Peyer's patch (tissue), 4 donors: ENCODE data around the gene WDR89. TPM values are rescaled to one million over a fixed set of nuclear protein-coding genes. Genes with fewer than 3 reads are reported as not detected.

Source experiments
- DNase-seq, 3 donors: peaks; one replicate each; pipeline ENCODE4 v3.0.0-alpha.2; 2017 to 2019
- H3K27ac ChIP-seq, 4 donors: fragments of 200-600 bp; sonication (generic); one replicate each; pipeline ENCODE4 v1.5.1; 2016 to 2019
- H3K27me3 ChIP-seq, 2 donors: fragments of 200-600 bp; sonication (generic); one replicate each; pipeline ENCODE4 v1.5.1; 2019
- H3K36me3 ChIP-seq, 3 donors: fragments of 200-600 bp; sonication (generic); one replicate each; pipeline ENCODE4 v1.5.1; 2016 to 2019
- H3K4me1 ChIP-seq, 4 donors: fragments of 200-600 bp; sonication (generic); one replicate each; pipeline ENCODE4 v1.5.1; 2016 to 2019
- H3K4me3 ChIP-seq, 4 donors: fragments of 200-600 bp; sonication (generic); 1 replicate in 3 of 4; 2 replicates in 1 of 4; pipeline ENCODE4 v1.5.1; 2016 to 2019; ENCODE audit warnings: mild to moderate bottlenecking in 1 of 4
- H3K9me3 ChIP-seq, 4 donors: fragments of 200-600 bp; sonication (generic); one replicate each; pipeline ENCODE4 v1.5.1; 2016 to 2019; ENCODE audit warnings: mild to moderate bottlenecking in 1 of 4
- POLR2A ChIP-seq, 2 donors: fragments of 450-650 bp; IDR thresholded peaks; one replicate each; pipeline ENCODE4 v1.5.1; 2017; ENCODE audit warnings: antibody characterized with exemption in 2 of 2, mild to moderate bottlenecking in 2 of 2, moderate library complexity in 2 of 2
- total RNA-seq, 4 donors: library from RNA; depleted of rRNA; stranded (reverse); fragments of >200 nt; gene quantifications; one replicate each; pipeline ENCODE4 v1.1.0, GENCODE V29; 2016
- TF ChIP-seq, protein P1 (sequence below), 6 experiments: fragments of 450-650 bp in 4 of 6; fragments of 200-600 bp in 2 of 6; sonication (generic) in 1 of 6; IDR thresholded peaks; one replicate each; pipeline ENCODE4 v1.5.1; 2017 to 2019; ENCODE audit warnings: antibody characterized with exemption in 6 of 6, mild to moderate bottlenecking in 3 of 6, moderate library complexity in 1 of 6

Gene WDR89
- total RNA-seq, 4 donors from 2014 or later = 3.2 to 7.4 (median 5.6) TPM

DNA sequence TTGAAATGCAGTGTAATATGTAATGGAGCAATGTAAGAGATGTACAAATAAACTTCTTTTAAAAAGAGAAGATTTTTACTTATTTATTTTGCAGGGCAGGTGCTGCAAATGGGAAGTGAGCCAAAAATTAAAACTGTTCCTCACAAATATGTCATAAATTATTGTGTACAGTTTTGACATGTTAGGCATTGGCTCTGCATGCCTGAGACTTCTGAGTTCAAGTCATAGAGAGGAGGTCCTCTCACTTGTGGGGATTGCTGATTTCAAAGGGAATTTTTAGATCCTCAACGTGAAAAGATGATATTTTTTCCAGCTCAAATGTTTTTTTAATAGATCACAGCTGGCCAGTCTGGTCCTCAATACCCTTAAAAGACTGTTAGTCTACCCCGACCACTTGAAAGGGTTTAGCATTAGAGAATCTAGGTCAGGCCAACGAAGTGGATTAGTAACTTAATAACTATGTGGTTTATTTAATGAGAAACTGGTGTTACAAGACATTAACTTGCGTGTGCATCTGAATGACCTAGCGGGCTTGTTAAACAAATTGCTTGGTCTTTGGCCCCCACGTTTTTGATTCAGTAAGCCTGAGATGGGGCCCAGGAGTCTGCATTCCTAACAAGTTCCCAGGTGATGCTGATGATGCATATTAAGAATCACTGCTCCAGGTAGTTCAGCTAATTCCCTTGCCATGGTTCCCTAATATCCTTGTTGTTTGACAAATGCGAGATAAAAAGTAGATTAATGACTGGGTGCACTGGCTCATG, 30.9 kb upstream of the WDR89 start:
- H3K36me3 ChIP-seq = no peaks in the 10 kb centered on the region
- no peak overlapping the region for H3K4me3 ChIP-seq
- no peak overlapping the region for H3K27ac ChIP-seq
- no peak for TF ChIP-seq POLR2A (IDR thresholded peaks at IDR 0.05)
- TF ChIP-seq, protein P1, sequence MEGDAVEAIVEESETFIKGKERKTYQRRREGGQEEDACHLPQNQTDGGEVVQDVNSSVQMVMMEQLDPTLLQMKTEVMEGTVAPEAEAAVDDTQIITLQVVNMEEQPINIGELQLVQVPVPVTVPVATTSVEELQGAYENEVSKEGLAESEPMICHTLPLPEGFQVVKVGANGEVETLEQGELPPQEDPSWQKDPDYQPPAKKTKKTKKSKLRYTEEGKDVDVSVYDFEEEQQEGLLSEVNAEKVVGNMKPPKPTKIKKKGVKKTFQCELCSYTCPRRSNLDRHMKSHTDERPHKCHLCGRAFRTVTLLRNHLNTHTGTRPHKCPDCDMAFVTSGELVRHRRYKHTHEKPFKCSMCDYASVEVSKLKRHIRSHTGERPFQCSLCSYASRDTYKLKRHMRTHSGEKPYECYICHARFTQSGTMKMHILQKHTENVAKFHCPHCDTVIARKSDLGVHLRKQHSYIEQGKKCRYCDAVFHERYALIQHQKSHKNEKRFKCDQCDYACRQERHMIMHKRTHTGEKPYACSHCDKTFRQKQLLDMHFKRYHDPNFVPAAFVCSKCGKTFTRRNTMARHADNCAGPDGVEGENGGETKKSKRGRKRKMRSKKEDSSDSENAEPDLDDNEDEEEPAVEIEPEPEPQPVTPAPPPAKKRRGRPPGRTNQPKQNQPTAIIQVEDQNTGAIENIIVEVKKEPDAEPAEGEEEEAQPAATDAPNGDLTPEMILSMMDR (IDR thresholded peaks at IDR 0.05) = no peak
- no peak for DNase-seq
- no peaks in the 10 kb centered on the region for H3K4me1 ChIP-seq
- no peaks in the 10 kb centered on the region for H3K27me3 ChIP-seq
- H3K9me3 ChIP-seq = no peaks in the 10 kb centered on the region

DNA sequence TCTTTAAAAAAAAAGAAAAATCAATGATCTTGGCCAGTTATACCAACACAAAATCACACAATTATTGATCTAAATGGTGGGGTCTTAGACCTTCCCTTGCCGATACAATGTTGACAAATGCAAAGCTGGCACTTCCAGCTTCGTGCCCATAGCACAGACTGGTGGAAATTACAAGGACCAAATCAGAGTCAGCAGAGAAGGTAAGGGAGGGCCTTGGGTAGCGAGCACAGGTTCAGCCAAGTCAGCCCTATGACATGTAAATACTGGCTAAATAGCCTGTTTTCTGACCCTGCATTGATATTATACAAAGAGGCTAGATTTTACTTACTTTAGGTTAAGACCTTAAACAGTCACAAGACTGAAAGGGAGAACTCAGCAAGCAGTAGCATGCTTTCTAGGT, 30.3 kb upstream of the WDR89 start:
- DNase-seq = no peak
- H3K27ac ChIP-seq = no peak overlapping the region

DNA sequence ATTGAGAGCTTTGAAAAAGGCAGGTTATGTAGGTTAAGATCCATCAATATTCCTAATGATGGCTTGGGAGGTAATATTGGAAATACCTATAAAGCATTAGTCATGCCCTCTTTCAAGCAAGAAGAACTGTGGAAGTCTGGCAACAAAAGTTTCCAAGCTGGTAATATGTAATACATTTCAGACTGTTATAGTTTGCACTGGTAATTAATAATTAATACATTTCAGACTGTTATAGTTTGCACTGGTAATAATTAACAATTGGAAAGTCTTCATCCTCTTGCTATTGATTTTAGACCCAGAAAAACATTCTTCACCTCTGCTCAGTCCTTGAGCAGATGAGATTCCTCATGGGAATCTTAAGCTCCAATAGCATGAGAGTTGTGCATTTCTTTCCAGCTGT, 29.0 kb upstream of the WDR89 start:
- DNase-seq = no peak

More for the DNA sequence above, 30.3 kb upstream of the WDR89 start:
- TF ChIP-seq, protein P1 (IDR thresholded peaks at IDR 0.05) = no peak
- no peak for TF ChIP-seq POLR2A (IDR thresholded peaks at IDR 0.05)
- H3K9me3 ChIP-seq = no peaks in the 10 kb centered on the region
- H3K4me1 ChIP-seq = no peaks in the 10 kb centered on the region
- H3K4me3 ChIP-seq = no peak overlapping the region
- no peaks in the 10 kb centered on the region for H3K36me3 ChIP-seq
- no peaks in the 10 kb centered on the region for H3K27me3 ChIP-seq

DNA sequence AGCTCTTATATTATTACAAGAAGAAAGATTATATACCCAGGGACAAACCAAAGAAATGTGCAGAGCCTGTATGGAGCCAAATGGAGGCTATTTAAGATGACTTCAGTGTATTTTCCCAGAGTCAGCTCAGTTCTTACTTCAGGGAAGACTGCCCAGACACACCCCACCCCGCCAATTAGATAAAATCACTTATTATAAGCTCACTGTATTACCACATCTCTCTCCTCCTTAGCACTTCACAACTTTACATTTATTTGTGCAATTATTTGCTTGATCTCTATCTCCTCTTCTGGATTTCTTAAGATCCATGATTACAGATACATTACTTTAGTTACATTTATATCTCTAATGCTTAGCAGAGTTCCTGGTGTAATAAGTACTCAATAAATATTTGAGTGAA, 24.7 kb upstream of the WDR89 start:
- no peak overlapping the region for H3K27ac ChIP-seq
- TF ChIP-seq POLR2A (IDR thresholded peaks at IDR 0.05) = no peak
- TF ChIP-seq, protein P1 (IDR thresholded peaks at IDR 0.05) = no peak
- H3K9me3 ChIP-seq = no peaks in the 10 kb centered on the region
- no peak overlapping the region for H3K4me3 ChIP-seq
- H3K36me3 ChIP-seq = no peaks in the 10 kb centered on the region
- peaks cover 0 to 11% (median 0%) of the 10 kb centered on the region in 4 donors for H3K4me1 ChIP-seq
- no peak for DNase-seq
- H3K27me3 ChIP-seq = no peaks in the 10 kb centered on the region

More for the DNA sequence above, 29.0 kb upstream of the WDR89 start:
- Histone ChIP-seq H3K27me3 (no peaks in the 10 kb centered on the region), H3K4me3 (no peak overlapping the region), H3K36me3 (no peaks in the 10 kb centered on the region), H3K9me3 (no peaks in the 10 kb centered on the region), H3K27ac (no peak overlapping the region), H3K4me1 (no peaks in the 10 kb centered on the region)
- TF ChIP-seq, protein P1 (IDR thresholded peaks at IDR 0.05) = no peak
- TF ChIP-seq POLR2A (IDR thresholded peaks at IDR 0.05) = no peak

DNA sequence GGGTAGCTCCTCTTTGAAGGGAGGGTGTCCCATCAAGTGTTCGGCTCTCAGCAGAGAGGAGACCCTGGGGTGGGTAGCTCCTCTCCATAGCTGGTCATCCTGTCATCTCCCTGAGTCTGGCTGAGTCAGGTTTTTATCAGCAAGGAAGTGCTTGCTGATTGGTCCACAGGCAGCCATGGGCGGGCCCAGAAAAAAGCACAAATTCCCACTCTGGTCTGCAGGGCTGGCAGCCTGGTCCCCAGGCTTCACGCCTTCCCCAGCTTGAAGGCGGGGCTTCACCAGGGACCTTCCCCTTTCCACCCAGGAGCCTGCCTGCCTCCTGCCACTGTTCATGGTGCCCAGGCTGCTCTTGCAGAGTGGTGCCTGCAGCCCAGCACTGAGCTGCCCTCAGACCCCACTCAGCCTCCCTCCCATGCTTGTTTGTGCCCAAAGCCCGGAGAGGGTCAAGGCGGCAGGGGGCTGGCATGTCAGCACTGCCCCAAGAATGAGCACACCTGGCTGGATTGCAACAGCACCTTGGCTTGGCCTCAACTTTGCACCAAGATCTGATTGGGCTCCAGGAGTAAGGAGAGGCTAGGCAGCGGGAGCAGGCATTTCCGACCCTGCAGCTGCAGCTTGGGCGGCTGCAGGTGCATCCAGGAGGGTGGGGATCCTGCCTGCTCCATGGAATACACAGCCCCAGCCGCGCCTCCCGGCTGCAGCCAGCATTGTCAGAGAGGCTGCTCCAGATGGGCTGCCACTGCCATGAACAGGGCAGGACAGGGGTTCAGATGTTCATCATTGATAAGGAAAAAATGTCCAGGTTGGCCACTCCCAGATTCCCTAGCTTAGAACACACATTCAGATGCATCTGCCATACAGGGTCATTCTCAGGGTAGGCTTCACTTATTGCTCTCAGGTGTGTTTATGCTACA, 22.0 kb upstream of the WDR89 start:
- Histone ChIP-seq H3K4me3 (no peak overlapping the region), H3K27ac (no peak overlapping the region), H3K27me3 (no peaks in the 10 kb centered on the region), H3K9me3 (no peaks in the 10 kb centered on the region), H3K4me1 (peaks cover 0 to 11% (median 0%) of the 10 kb centered on the region in 4 donors), H3K36me3 (no peaks in the 10 kb centered on the region)
- no peak for TF ChIP-seq POLR2A (IDR thresholded peaks at IDR 0.05)
- TF ChIP-seq, protein P1 (IDR thresholded peaks at IDR 0.05) = no peak
- DNase-seq = peak in 1 of 3 donors; percentile 59
